CD4-positive, CD25-positive, alpha-beta regulatory T cell (primary cell): ENCODE data around the gene MACROD2. TPM values are rescaled to one million over a fixed set of nuclear protein-coding genes. Genes with fewer than 3 reads are reported as not detected.
A peak's percentile ranks its signal among the peaks of the same experiment; 100 is the strongest.

Experiments
- ATAC-seq, 2 donors: fragments of 150-1000 bp; cut with Tn5 transposase; one replicate each; pipeline ENCODE4 v1.10.0; 2021; ENCODE audit warnings: low read depth in 2 of 2, moderate number of reproducible peaks in 2 of 2, moderate library complexity in 1 of 2
- DNase-seq, 3 donors: peaks; one replicate each; pipeline versions ENCODE4 v3.0.0 to v3.0.0-alpha.2; 2012 to 2022; ENCODE audit warnings: mixed read lengths in 1 of 3
- H3K27ac ChIP-seq: one replicate; pipeline ENCODE4 v1.7.0; 2013; ENCODE audit warnings: mild to moderate bottlenecking, low read length; ENCODE audit not compliant: insufficient read depth, poor library complexity, severe bottlenecking
- H3K27me3 ChIP-seq: one replicate; pipeline ENCODE4 v1.7.0; 2013; ENCODE audit warnings: low read length; ENCODE audit not compliant: control insufficient read depth, insufficient read depth
- H3K36me3 ChIP-seq: one replicate; pipeline ENCODE4 v1.7.0; 2013; ENCODE audit warnings: mild to moderate bottlenecking, low read length, moderate library complexity; ENCODE audit not compliant: control insufficient read depth, insufficient read depth
- H3K4me1 ChIP-seq: 2 replicates; pipeline ENCODE4 v1.7.0; 2013; ENCODE audit warnings: mild to moderate bottlenecking, low read length; ENCODE audit not compliant: insufficient read depth, control insufficient read depth, poor library complexity, severe bottlenecking
- H3K4me3 ChIP-seq: one replicate; pipeline ENCODE4 v1.7.0; 2013; ENCODE audit warnings: low read depth, mild to moderate bottlenecking, low read length, moderate library complexity
- H3K9me3 ChIP-seq, 2 experiments: 1 replicate in 1 of 2; 2 replicates in 1 of 2; pipeline ENCODE4 v1.7.0; 2013; ENCODE audit warnings: low read length in 2 of 2, mild to moderate bottlenecking in 1 of 2, moderate library complexity in 1 of 2; ENCODE audit not compliant: control insufficient read depth in 2 of 2
- H3K27ac Mint-ChIP-seq, 3 donors: one replicate each; pipeline ENCODE4 v1.8.0; 2020 to 2022; ENCODE audit warnings: mild to moderate bottlenecking in 3 of 3, mixed read lengths in 3 of 3, moderate library complexity in 2 of 3
- H3K27me3 Mint-ChIP-seq: one replicate; pipeline ENCODE4 v1.8.0; 2022; ENCODE audit warnings: mild to moderate bottlenecking, mixed read lengths
- H3K36me3 Mint-ChIP-seq: one replicate; pipeline ENCODE4 v1.8.0; 2020; ENCODE audit warnings: mixed read lengths
- H3K4me1 Mint-ChIP-seq, 4 donors: one replicate each; pipeline ENCODE4 v1.8.0; 2020 to 2022; ENCODE audit warnings: mixed read lengths in 4 of 4, mild to moderate bottlenecking in 1 of 4
- H3K4me3 Mint-ChIP-seq, 4 donors: one replicate each; pipeline ENCODE4 v1.8.0; 2020 to 2022; ENCODE audit warnings: mild to moderate bottlenecking in 4 of 4, mixed read lengths in 4 of 4, moderate library complexity in 3 of 4
- H3K9me3 Mint-ChIP-seq, 7 donors: one replicate each; pipeline ENCODE4 v1.8.0; 2020 to 2022; ENCODE audit warnings: mixed read lengths in 7 of 7, mild to moderate bottlenecking in 3 of 7, moderate library complexity in 2 of 7
- polyA plus RNA-seq, 4 donors: library from polyadenylated mRNA; unstranded; fragments of 300-500 nt; fragmentation: Illumina TruSeq; gene quantifications; one replicate each; pipeline ENCODE4 v1.2.3, GENCODE V29; 2021
- total RNA-seq: library from RNA; stranded (reverse); gene quantifications from one replicate; pipeline ENCODE4 v1.2.3, GENCODE V29; 2022

MACROD2 gene
- total and polyA plus RNA-seq, 5 donors from 2014 or later: 1.4 TPM; not detected in 4

DNA sequence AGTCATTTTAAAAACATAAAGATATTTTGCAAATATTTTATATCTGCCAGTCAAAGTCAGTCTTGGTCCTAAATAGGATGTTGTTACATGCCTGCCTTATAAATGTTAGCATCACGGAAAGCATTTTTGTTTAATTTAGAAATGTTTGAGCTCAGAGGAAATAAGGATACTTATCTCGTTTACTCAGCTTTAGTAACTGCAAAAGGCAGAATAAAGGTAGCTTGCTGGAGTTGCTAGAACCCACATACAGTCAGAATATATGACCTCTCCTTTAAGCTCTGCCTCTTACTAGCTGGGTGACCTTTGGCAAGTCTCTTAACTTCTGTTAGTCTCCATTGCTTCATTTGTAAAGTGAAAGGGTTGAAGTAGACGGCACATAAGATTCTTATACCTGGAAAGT lies 1710.7 kb downstream of the MACROD2 start:
- Histone ChIP-seq H3K27ac (no peak overlapping the region), H3K4me3 (no peak overlapping the region), H3K9me3 (no peaks in the 10 kb centered on the region), H3K36me3 (no peaks in the 10 kb centered on the region), H3K27me3 (no peaks in the 10 kb centered on the region), H3K4me1 (no peaks in the 10 kb centered on the region)
- H3K27me3 Mint-ChIP-seq: no peaks in the 10 kb centered on the region
- no peaks in the 10 kb centered on the region for H3K4me1 Mint-ChIP-seq
- DNase-seq (no peak), ATAC-seq (no peak)
- no peak overlapping the region for H3K4me3 Mint-ChIP-seq
- H3K9me3 Mint-ChIP-seq: peaks cover 0 to 11% (median 5%) of the 10 kb centered on the region in 7 donors
- H3K36me3 Mint-ChIP-seq: no peaks in the 10 kb centered on the region
- H3K27ac Mint-ChIP-seq: no peak overlapping the region

DNA sequence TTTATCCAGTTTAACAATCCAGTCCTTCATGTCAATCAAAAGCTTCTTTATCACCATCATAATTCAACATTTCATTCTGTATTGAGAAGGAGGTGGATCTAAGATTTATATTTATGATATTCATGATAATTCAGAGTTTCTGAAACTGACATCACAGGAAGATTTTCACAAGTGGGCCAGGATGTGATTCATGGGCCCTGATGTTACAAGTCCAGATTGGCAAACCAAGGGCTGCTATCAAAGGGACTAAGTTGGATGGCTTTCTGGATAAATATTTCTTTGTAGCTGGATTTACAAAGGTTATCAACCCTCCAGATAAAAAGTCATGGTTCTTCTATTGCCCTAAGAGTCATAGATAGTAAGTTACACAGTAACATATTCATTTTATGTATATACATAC lies 1711.4 kb downstream of the MACROD2 start:
- DNase-seq: no peak
- no peak for ATAC-seq
- no peaks in the 10 kb centered on the region for H3K27me3 ChIP-seq
- no peak overlapping the region for H3K4me3 Mint-ChIP-seq
- H3K9me3 Mint-ChIP-seq: peaks cover 0 to 11% (median 5%) of the 10 kb centered on the region in 7 donors
- H3K27ac Mint-ChIP-seq: no peak overlapping the region
- no peak overlapping the region for H3K27ac ChIP-seq
- H3K9me3 ChIP-seq: no peaks in the 10 kb centered on the region
- H3K36me3 Mint-ChIP-seq: no peaks in the 10 kb centered on the region
- H3K36me3 ChIP-seq: no peaks in the 10 kb centered on the region
- no peaks in the 10 kb centered on the region for H3K27me3 Mint-ChIP-seq
- no peaks in the 10 kb centered on the region for H3K4me1 Mint-ChIP-seq
- H3K4me3 ChIP-seq: no peak overlapping the region
- H3K4me1 ChIP-seq: no peaks in the 10 kb centered on the region

DNA sequence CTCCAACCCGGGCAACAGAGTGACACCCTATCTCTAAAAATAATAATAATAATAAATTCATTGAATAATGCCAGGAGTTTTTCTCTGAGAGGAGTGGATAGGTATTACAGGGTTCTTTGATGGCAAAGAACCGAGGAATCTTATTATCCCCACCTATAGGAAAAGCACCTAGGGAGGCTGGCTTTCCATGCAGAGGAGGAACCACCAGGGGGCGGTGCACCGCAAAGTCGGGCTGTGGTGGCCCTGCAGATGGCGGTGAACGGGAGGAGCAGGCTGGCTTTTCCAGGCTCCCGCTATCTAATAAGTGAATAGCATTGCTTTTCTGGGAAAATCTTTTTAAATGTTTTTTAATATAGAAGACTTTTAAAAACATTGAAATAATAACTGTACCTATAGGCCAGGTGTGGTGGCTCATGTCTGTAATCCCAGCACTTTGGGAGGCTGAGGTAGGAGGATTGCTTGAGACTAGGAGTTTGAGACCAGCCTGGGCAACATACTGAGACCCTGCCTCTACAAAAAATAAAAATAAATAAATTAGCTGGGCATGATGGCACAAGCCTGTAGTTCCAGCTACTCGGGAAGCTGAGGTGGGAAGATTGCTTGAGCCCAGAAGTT lies 1713.8 kb downstream of the MACROD2 start:
- Histone ChIP-seq H3K9me3 (no peaks in the 10 kb centered on the region), H3K36me3 (no peaks in the 10 kb centered on the region), H3K27me3 (no peaks in the 10 kb centered on the region), H3K4me1 (no peaks in the 10 kb centered on the region), H3K27ac (no peak overlapping the region), H3K4me3 (no peak overlapping the region)
- H3K36me3 Mint-ChIP-seq: no peaks in the 10 kb centered on the region
- H3K27ac Mint-ChIP-seq: no peak overlapping the region
- ATAC-seq (no peak), DNase-seq (peak in 1 of 3 donors; percentile 4)
- no peaks in the 10 kb centered on the region for H3K27me3 Mint-ChIP-seq
- no peak overlapping the region for H3K4me3 Mint-ChIP-seq
- no peaks in the 10 kb centered on the region for H3K4me1 Mint-ChIP-seq
- H3K9me3 Mint-ChIP-seq: peaks cover 0 to 6% (median 2%) of the 10 kb centered on the region in 7 donors

DNA sequence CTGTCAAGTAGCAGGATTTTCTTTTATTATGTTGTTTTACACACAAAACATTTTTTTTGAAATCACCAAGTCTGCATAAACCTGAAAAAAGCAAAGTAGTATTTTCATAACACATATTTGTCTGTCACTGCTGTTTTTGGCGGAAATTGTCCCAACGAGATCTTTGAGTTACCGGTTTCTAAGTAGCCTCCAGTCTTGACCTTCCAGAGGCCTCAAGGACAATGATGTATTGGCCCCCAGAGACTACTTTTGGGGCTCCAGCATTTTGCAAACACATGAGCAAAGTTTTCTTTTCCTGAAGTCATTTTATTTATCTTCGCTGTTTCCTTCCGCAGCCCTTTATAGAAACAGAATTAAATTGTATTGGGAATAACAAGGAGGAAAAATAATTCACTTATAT lies 1715.3 kb downstream of the MACROD2 start:
- H3K36me3 Mint-ChIP-seq: no peaks in the 10 kb centered on the region
- Histone ChIP-seq H3K9me3 (no peaks in the 10 kb centered on the region), H3K36me3 (no peaks in the 10 kb centered on the region), H3K4me3 (no peak overlapping the region), H3K27me3 (no peaks in the 10 kb centered on the region), H3K4me1 (no peaks in the 10 kb centered on the region), H3K27ac (no peak overlapping the region)
- H3K27ac Mint-ChIP-seq: no peak overlapping the region
- peaks cover 0 to 6% (median 2%) of the 10 kb centered on the region in 7 donors for H3K9me3 Mint-ChIP-seq
- DNase-seq (no peak), ATAC-seq (no peak)
- no peaks in the 10 kb centered on the region for H3K27me3 Mint-ChIP-seq
- no peaks in the 10 kb centered on the region for H3K4me1 Mint-ChIP-seq
- no peak overlapping the region for H3K4me3 Mint-ChIP-seq

DNA sequence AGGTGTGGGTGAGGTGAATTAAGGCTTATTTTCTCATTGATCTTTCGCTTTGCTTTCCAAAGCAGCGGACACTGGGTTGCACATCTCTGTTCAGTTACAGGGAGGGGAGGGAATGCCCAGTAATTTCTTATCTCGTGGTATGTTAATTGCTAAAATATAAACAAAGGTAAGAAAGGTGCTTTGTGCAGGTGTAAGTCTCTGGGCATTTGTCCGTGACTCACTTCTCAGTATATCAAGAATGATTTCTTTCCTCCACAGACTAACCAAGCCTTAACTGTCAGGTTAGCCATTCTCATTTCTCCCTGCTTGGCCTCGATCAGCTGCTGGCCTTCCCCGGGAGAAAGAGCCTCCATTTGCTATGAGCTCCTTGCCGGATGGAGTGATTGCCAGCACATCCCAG lies 1715.9 kb downstream of the MACROD2 start:
- Mint-ChIP-seq H3K4me3 (no peak overlapping the region), H3K36me3 (no peaks in the 10 kb centered on the region), H3K27ac (no peak overlapping the region), H3K27me3 (no peaks in the 10 kb centered on the region), H3K4me1 (no peaks in the 10 kb centered on the region), H3K9me3 (peaks cover 0 to 6% (median 2%) of the 10 kb centered on the region in 7 donors)
- no peaks in the 10 kb centered on the region for H3K9me3 ChIP-seq
- no peak overlapping the region for H3K4me3 ChIP-seq
- no peaks in the 10 kb centered on the region for H3K4me1 ChIP-seq
- no peak for DNase-seq
- H3K27me3 ChIP-seq: no peaks in the 10 kb centered on the region
- H3K36me3 ChIP-seq: no peaks in the 10 kb centered on the region
- no peak for ATAC-seq
- H3K27ac ChIP-seq: no peak overlapping the region

DNA sequence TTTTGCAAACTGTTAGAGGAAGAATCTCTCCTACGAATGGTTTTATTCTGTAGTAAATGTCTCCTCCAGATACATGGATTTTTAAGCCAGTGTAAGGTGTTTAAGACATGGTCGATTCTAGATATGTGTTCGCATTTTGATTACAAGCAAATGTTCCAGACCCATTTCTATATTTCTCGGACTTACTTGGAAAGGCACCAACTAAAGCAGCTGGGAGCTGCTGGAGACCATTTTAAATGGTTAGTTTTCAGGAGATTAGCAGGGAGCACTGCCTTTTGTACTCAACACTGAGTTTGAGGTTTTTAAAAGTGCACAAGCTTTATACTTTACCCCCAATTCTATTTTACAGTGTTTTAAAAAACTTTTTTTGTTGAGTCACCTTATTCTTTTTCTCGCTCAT lies 1720.9 kb downstream of the MACROD2 start:
- no peaks in the 10 kb centered on the region for H3K36me3 Mint-ChIP-seq
- H3K27ac Mint-ChIP-seq: no peak overlapping the region
- H3K27me3 Mint-ChIP-seq: no peaks in the 10 kb centered on the region
- Histone ChIP-seq H3K4me3 (no peak overlapping the region), H3K27ac (no peak overlapping the region), H3K36me3 (no peaks in the 10 kb centered on the region), H3K4me1 (no peaks in the 10 kb centered on the region), H3K27me3 (no peaks in the 10 kb centered on the region), H3K9me3 (no peaks in the 10 kb centered on the region)
- H3K9me3 Mint-ChIP-seq: peaks cover 0 to 10% (median 4%) of the 10 kb centered on the region in 7 donors
- DNase-seq: no peak
- H3K4me1 Mint-ChIP-seq: no peaks in the 10 kb centered on the region
- no peak for ATAC-seq
- no peak overlapping the region for H3K4me3 Mint-ChIP-seq

DNA sequence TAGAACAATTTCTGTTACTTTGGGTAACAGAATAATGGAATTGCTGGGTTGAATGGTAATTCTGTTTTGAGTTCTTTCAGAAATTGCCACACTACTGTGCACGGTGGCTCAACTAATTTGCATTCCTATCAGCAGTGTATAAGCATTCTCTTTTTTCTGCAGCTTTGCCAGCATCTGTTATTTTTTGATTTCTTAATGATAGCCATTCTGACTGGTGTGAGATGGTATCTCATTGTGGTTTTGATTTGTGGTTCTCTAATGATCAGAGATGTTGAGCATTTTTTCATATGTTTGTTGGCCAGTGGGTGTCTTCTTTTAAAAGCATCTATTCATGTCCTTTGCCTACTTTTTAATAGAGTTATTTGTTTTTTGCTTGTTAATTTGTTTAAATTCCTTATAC lies 1731.1 kb downstream of the MACROD2 start:
- H3K9me3 ChIP-seq: peaks cover 0 to 4% of the 10 kb centered on the region in 2 experiments
- Mint-ChIP-seq H3K4me1 (no peaks in the 10 kb centered on the region), H3K4me3 (no peak overlapping the region), H3K36me3 (no peaks in the 10 kb centered on the region), H3K27ac (no peak overlapping the region), H3K9me3 (peaks cover 3 to 15% (median 7%) of the 10 kb centered on the region in 7 donors), H3K27me3 (no peaks in the 10 kb centered on the region)
- H3K4me1 ChIP-seq: no peaks in the 10 kb centered on the region
- H3K36me3 ChIP-seq: no peaks in the 10 kb centered on the region
- no peak for ATAC-seq
- H3K27ac ChIP-seq: no peak overlapping the region
- no peak for DNase-seq
- no peaks in the 10 kb centered on the region for H3K27me3 ChIP-seq
- H3K4me3 ChIP-seq: no peak overlapping the region

DNA sequence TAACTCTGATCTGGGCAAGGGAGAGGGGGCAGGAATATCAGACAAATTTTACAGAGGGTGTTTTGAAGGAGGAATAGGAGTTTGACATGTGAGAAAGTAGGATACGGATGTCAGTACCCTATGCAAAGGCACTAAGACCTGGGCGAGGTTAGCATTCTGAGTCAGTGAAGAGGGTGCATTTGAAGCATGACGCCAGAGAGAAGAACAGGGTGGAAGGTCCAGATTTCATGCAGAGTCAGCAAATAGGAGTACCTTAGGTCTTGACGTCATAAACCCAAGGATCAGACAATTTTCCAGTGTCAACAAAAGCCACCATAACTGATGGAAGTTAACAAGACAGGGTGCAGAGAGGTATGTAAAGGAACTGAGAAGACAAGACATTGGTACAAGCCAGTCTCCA lies 1738.7 kb downstream of the MACROD2 start:
- peaks cover 3 to 8% of the 10 kb centered on the region in 2 experiments for H3K9me3 ChIP-seq
- Mint-ChIP-seq H3K4me1 (no peaks in the 10 kb centered on the region), H3K27ac (no peak overlapping the region), H3K4me3 (no peak overlapping the region), H3K27me3 (no peaks in the 10 kb centered on the region), H3K36me3 (no peaks in the 10 kb centered on the region), H3K9me3 (peaks cover 0 to 18% (median 5%) of the 10 kb centered on the region in 7 donors)
- no peak overlapping the region for H3K27ac ChIP-seq
- no peaks in the 10 kb centered on the region for H3K27me3 ChIP-seq
- ATAC-seq (no peak), DNase-seq (no peak)
- H3K36me3 ChIP-seq: no peaks in the 10 kb centered on the region
- no peak overlapping the region for H3K4me3 ChIP-seq
- no peaks in the 10 kb centered on the region for H3K4me1 ChIP-seq
